HG03135 (cell line): Measurements from ENCODE around the gene RAB37.
A peak's percentile ranks its signal among the peaks of the same experiment; 100 is the strongest.

ENCODE experiments used
- ATAC-seq: cut with Tn5 transposase; IDR thresholded peaks from one replicate; pipeline ENCODE4 v1.9.1; 2021; ENCODE audit warnings: mild to moderate bottlenecking, moderate library complexity; ENCODE audit not compliant: unreplicated experiment

Gene RAB37

DNA sequence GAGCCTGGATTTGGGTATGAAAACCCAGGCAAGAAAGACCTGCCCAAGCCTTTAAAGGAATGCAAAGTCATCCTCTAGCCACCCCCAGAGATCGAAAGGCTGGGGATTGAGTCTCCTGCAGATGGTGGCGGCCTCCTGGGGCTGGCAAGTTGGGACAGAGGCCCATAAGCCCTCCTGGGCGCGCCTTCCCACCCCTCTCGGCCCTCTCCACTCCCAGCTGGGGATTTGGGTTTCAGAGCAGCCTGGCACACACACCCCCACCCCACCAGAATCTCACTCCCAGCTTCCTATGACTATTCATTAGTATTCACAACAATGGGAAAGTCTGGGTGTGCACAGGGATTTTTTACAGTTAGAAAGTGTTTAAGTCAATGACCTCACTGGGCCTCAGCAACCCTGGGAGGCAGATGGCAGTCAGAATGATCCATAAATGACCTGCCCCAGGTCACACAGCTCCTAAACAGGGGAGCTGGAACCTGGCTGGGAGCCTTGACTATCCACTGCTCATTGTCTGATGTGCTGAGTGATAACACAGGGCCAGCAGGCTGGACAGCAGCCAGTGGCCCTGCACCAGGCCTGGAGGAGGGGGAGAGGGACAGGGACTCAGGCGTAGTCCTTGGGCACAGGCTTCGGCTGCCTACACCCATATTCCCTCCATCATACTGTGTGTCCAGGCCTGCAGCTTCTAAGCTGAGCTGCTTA is 23.5 kb downstream of the RAB37 start:
- ATAC-seq, result no peak

GRCh38 chr17:74761419-74761818 is 24.4 kb downstream of the RAB37 start:
- no peak for ATAC-seq

DNA sequence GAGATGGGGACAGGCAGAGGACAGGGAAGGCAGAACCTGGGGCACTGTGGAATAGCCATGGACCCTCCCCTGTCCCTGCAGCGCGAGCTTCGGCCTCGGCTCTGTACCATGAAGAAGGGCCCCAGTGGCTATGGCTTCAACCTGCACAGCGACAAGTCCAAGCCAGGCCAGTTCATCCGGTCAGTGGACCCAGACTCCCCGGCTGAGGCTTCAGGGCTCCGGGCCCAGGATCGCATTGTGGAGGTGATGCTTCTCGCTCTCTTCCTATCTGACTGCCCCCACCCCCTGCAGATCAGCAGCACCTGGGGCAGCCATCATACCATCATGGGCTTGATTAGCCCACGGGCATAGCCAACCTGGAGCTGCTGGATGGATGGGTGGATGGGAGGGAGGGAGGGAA is 24.9 kb downstream of the RAB37 start:
- no peak for ATAC-seq

DNA sequence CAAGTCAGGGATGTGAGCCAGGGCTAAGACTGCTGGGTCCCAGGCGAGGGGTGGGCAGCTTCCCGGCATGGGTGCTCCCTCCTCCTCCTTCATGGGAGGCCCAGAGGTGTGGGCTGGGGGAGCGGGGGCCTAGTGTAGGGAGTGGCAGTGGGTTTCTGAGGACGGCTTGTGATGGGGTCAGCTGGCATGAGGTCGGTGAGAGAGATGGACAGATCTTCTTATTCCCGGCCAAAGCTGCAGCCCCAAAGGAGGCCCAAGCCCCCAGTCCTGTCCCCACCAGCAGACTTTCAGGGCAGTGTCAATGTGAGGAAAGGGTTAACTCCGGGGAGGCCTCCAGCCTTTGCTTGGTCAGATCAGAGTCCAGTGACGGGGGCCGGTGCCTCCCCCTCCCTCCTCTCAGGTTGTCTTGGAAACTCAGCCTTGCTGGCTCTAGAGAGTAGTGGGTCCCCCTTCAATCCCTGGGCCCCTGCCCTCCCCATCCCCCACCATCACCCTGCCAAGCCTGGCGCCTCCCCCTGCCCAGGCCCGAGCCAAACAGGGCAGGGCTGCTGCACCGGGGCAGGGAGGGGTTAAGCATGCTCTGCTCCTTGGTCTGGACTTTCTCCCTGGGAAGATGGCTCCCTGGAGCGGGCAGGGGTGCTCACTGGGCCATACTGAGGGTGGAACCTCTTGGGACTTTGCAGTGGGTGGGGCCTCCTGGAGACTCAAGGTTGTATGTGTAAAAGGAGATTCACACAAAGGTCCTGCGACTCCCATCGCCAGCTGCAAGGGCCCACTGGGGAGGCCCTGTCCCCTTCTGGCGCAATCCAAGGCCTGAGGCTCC is 26.7 kb downstream of the RAB37 start:
- no peak for ATAC-seq

GRCh38 chr17:74764751-74765286 is 27.8 kb downstream of the RAB37 start:
- no peak for ATAC-seq

DNA sequence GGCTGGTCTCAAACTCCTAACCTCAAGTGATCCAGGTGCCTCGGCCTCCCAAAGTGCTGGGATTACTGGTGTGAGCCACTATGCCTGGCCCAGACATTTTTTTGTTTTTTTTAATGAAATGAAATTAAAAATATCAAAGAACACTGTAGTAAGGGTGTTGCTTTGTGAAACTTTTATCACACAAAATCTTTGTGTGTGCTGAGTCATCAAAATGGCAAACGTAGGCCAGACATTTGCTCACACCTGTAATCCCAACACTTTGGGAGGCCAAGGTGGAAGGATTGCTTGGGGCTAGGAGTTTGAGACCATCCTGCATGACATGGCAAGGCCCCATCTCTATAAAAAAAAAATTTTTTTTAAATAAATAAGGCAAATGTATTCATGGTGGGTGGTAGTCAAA is 29.4 kb downstream of the RAB37 start:
- no peak for ATAC-seq

DNA sequence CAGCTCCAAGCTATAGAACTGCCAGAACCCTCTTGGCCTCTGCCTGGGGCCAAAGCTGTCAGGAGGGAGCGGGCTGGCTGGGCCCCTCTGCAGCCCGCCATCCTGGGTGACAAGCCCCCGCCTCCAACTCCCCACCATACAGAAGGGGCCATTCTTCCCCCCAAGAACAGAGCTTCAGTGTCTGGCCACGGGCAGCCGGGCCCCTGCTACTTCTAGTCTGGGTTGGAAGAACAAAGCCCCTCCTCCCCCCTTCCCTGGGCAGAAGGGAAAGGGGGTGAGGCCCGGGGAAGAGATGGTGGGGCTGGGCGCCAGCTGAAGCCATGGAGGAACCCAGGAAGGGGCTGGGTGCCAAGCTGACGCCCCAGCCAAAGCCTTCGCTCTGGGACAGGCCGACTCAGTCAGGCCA is 30.1 kb downstream of the RAB37 start:
- ATAC-seq, result no peak

DNA sequence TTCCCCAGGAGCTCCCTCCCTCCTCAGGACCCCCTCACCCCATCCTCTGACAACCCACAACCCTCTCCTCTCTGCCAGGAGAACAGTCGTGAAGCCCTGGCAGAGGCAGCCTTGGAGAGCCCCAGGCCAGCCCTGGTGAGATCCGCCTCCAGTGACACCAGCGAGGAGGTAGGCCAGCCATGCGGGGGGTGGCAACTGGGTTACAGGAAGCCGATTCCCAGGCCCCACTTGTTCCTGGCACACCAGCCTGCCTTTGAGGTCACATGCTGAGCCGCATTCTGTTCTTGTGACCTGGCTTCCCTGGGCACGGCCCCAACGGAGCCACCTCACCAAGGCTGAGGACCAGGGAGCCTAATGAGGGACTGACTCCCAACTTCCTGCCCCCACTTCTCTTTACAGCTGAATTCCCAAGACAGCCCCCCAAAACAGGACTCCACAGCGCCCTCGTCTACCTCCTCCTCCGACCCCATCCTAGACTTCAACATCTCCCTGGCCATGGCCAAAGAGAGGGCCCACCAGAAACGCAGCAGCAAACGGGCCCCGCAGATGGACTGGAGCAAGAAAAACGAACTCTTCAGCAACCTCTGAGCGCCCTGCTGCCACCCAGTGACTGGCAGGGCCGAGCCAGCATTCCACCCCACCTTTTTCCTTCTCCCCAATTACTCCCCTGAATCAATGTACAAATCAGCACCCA is 31.2 kb downstream of the RAB37 start:
- no peak for ATAC-seq

DNA sequence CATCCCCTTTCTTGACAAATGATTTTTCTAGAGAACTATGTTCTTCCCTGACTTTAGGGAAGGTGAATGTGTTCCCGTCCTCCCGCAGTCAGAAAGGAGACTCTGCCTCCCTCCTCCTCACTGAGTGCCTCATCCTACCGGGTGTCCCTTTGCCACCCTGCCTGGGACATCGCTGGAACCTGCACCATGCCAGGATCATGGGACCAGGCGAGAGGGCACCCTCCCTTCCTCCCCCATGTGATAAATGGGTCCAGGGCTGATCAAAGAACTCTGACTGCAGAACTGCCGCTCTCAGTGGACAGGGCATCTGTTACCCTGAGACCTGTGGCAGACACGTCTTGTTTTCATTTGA is 31.7 kb downstream of the RAB37 start:
- ATAC-seq, result no peak

DNA sequence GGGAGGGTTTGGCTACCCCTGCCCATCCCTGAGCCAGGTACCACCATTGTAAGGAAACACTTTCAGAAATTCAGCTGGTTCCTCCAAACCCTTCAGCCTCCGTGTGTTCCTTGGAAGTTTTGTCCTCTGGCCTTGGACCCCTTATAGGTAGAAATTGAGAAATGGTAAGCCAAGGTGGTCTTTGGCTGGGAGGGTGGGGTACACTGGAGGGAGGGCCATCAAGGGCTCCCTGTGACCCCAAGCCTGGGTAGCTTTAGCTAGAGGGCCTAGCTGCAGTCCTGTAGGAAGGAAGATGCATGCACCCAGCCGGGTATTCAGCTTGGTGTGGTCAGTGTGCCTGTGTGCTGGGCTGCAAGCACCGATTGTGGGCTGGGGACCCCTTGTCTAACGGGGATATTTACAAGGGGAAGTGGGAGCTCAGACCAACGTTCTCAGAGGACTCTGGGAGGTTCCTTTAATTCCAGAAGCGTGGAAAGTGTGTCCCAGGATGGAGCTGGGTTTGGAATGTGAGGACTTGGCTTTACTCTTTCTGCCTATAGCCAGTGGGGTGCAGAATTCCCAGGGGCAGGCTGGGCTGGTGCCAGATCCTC is 32.3 kb downstream of the RAB37 start:
- ATAC-seq, result no peak

- no peak for ATAC-seq
These were observed 32.9 kb downstream of the RAB37 start for GRCh38 chr17:74769856-74770497.

DNA sequence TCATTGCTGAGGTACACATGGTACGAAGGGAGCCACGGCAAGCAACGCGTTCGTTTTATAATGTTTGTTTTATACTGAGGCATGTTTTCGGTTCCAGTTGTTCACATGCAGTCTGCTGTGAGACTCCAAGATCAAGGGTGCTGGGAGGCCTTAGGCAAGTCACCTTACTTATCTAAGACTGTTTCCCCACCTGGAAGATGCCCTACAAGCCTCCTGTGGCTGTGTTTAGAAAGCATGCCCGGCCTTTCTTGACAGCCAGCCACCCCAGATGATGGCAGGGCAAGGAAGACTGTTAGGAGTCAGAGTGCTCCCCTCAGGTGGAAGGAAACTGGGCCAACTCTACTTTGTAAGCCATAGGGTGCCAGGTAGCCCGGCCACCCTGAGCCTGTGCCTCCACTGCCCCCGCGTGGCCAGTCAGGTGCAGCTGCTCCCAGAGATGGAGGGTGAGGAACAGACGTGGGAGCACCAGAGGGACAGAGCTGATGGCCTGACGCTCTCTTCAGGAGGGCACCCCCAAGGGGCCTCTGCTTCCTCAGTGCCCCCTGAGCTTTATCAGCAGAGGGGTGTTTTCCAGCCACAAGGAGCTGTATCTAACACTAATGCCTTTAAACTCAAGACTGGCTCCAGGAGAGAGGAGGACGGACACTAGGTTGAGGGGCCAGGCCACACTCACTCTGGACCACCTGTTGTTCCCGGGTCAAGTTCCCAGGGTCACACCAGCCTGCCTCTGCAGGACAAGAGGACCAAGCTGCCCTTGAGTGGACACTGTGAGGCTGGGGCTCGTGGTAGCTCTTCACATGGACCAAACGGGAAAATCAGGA is 33.7 kb downstream of the RAB37 start:
- no peak for ATAC-seq

DNA sequence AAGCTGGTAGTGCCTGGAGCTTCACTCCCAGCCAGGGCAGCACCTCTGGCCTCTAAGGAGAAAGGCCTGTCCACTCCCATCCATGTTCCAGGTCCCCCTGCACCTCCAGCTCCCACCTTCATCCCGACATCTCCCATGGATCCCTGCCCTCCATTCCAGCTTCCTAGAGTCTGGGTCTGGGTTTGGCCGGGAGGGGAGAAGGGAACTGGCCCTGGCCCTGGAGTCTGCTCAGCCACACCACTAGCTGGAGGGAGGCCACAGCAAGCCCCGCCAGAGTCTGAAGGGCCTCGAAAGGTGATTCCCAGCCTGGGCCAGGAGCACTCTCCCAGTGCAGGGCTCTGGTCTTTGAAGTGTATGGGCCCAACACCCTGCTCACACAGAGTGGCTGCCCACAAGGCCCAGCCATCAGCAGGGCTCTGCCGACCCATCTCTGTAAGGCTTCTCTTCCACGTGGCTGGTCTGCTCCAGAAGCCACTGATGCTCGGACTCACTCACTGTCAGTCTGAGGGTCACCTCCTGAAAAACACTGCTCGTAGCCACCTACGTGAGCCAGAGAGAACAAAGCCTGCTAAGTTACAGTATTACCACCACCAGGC is 34.4 kb downstream of the RAB37 start:
- ATAC-seq, result no peak

DNA sequence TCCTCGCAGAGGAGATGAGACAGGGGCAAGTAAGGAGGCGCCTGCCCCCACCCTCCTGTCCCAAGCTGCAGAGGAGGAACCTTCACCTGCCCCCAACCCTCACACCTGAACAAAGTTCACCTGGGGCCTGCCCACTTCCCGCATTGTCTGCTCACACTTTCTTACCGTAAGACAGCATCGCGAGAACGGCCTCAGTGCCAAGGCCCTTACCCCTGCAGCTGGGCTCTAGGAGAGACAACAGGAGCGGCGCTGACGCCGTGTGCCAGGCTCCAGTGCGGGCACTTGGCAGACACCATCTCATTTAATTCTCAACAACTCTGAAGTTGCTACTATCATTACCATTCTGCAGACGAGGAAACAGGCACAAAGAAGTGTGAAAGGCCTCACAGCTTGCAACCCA is 35.0 kb downstream of the RAB37 start:
- ATAC-seq, result no peak

GRCh38 chr17:74773414-74773813 is 36.4 kb downstream of the RAB37 start:
- no peak for ATAC-seq

DNA sequence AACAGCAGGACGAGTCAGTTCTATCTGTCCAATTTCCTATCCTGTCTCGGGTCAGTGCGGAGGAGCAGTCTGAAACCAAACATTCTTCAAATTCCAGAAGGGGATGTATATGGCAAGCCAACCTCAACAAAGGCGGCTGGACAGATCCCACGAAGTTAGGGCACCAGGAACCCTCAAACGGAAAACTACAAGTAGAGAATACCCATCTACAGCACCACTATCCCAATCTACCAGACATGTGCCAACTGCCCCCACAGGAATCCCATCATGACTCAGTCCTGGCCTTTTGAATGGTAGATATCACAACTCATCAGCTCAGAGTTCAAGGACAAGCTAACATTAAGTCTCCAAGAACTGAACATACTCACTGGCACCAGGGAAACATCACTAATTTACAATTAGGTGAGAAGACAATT is 36.8 kb downstream of the RAB37 start:
- no peak for ATAC-seq

DNA sequence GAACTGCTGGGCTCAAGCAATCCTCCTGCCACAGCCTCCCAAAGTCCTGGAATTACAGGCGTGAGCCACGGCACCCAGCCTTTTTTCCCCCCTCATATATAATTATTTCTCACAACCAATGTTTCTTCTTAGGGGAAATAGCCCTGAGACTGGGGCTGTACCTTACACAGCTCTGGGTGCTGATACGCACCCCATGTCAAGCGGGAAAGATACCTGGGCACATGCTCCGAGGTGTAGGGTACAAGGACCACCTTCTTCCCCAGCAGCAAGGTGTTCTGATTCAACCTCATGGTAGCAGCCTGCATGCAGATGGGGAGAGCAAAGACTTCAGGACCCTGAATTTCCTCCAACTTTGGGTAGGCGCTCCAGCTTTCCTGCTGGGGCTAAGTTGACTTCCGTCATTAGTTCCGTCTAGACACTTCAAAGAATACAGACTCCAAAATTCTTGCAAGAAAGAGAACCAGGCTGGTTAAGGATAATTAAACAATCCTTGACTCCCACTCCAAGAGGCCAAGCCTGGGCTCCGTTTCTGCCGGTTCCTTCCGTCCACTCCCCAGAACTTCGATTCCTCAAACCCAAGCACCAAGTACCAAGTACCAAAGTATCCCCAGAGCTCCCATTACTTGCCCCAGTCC is 38.5 kb downstream of the RAB37 start:
- ATAC-seq, result peak; percentile 1

GRCh38 chr17:74776044-74776962 is 39.2 kb downstream of the RAB37 start, which contains the start of gene NAT9:
NAT9 (minus strand) TSS chr17:74776345; CDS start chr17:74775698, 647 bp downstream.
- ATAC-seq, result peak; percentile 71
